Activated CD8-positive, alpha-beta memory T cell treated with anti-CD3 and anti-CD28 coated beads, Interleukin-2, amount 50 U/mL, for 24 hours (primary cell): ENCODE results near the gene MICB.
"Not testable (repeated sequence)": the region's sequence is repeated elsewhere in the genome, so short reads cannot be mapped to it uniquely, and the experiment has no call there.

Experiments used
- DNase-seq: peaks from one replicate; pipeline ENCODE4 v3.0.0-alpha.2; 2020; ENCODE audit errors: extremely low read depth

Gene MICB

DNA sequence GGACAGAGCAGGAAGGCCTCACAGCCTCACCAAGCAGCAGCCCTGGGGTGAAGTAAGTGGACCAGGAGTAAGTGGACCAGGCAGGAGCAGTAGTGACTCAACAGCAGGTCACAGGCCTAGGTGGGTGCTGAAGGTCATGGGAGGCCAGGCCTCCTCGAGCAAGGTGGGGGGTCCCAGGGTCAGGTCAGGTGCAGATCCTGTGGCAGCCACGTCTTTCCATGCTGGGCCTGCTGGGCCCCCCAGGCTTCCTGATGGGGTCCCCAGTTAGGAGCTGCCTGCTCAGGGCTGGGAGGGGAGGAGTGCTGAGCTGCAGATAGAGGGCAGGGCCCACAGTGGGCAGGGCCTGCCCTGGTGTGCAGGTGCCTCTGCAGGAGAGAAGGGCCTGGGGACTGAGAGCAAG lies 11.1 kb downstream of the MICB start:
- not testable (repeated sequence) for DNase-seq

DNA sequence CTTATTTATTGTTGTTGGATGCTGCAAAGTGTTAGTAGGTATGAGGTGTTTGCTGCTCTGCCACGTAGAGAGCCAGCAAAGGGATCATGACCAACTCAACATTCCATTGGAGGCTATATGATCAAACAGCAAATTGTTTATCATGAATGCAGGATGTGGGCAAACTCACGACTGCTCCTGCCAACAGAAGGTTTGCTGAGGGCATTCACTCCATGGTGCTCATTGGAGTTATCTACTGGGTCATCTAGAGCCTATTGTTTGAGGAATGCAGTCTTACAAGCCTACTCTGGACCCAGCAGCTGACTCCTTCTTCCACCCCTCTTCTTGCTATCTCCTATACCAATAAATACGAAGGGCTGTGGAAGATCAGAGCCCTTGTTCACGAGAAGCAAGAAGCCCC lies 12.1 kb downstream of the MICB start:
- DNase-seq: no peak

DNA sequence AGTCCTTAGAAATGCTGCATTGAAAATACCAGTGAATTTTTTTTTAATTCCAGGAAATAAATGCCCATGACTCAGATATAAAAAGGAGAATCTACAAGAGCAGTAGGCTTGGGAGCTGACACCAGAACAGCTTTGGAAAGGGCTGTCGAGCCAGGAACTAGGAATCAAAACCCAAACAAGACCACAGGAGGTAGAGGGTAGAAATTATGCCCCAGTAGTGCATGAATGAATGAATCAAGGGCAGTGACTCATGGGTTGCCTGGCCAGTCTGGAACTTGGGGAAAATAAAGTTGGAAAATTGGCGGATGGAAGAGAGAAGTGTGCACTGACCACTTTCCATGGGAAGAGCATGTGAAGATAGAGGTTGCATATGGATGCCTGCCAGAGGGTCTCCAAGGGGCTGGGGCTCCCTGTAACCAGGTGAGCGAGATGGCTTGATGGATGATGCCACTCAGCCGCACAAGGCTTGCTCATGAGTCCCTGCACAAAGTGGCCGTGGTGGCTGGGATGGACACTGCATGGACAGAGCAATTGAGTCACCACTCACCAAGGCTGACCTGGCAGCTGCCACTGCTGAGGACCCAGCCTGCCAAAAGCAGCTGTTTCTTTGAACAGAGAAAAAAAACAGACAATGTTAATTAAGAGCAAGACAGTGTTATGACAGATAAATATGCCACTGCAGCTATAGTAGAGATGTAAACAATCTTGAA lies 15.7 kb downstream of the MICB start:
- no peak for DNase-seq

DNA sequence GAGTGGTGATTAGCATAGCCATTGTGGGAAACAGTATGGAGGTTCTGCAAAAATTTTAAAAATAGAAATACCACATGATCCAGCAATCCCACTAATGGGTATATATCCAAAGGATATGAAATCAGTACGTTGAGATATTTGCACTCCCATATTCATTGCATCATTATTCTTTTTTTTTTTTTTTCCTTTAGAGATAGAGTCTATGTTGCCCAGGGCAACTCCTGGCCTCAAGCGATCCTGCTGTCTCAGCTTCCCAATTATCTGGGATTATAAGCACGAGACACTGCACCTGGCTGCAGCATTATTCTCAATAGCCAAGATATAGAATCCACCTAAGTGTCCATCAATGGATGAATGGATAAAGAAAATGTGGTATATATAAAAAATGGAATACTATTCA lies 23.9 kb downstream of the MICB start:
- no peak for DNase-seq

DNA sequence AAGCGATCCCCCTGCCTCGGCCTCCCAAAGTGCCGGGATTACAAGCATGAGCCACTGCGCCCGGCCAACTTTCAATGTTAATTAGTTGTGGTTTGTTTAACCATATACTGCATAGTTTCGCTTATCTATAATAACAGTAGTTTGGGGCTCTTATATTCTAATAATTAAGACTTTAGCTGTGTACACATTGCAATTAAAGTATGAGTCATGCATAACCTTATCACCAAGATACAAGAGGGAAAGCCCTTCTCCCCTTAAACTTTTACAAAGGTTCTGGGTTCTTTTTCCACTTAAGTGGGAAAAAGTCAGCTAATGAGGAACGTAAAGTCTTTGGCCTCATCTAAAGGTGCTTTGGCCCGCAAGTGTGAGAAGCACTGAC lies 27.6 kb downstream of the MICB start:
- DNase-seq: no peak

DNA sequence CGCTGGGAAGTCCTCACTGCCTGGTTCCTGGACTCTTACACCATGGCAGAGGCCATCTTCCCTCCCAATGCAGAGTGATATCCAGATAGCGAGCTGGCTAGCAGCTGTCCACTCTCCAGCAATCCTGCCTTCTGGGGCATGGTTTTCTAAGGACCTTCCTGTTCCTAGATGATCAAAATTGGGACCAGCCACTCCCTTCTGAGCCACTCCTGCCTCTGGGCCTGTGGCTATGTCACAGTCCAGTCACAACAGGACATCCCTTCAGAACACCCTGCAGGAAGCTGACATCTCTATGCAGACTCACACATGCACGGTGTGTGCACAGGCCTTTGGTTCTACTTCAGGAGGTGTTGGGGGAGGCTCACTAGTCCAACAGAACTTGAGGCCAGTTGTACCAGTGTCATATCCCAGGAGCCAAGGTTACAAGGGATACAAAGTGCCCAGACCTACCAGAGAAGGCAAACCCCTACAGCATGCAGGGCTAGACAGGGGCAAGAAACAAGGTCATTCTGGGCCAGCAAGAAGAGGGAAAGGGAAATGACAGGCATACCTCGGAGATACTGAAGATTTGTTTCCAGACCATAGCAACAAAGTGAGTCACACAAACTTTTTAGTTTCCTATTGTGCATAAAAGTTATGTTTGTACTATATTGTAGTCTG lies 28.1 kb downstream of the MICB start:
- no peak for DNase-seq

DNA sequence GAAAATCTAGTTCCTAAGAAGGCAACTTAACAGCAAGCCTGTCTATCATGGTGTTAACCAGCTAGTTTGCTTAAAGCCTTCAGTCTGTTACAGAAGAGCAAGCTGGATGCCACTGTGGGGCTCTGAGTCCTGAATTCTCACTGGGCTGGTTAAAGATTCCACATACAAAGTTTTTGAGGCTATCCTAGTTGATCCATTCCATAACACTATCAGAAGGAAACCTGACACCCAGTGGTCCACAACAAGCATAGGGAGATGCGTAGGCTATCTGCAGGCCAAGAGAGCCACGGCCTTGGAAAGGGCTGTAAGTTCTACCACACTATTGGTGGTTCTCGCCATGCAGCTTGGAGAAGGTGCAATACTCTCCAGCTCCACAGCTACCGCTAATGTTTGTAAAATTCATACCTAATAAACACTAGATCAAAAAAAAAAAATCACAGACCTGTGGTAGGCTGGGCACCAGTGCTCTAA lies 30.4 kb downstream of the MICB start:
- no peak for DNase-seq

DNA sequence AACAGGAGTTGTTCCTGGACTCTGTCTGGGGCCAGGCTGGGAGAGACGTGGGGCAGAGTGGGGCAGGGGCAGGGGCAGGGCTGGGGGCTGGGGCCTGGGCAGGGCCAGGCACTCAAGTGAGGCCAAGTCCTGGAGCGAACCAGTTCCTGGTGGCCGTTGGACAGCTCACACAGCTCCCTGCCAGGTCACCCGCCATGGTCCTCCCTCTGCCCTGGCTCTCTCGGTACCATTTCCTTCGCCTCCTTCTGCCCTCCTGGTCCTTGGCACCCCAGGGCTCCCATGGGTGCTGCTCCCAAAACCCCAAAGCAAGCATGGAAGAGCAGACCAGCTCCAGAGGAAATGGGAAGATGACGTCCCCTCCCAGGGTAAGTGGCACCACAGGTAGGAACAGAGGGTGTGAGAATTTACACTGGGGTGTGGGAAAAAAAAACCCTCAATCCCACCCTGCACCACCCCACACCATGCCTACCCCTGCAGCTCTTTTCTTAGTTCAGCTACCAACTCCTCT lies 30.9 kb downstream of the MICB start, which contains the start of gene MCCD1:
Gene MCCD1, plus strand, starts transcription at position 142 of the 508 bp plus-strand sequence. Its CDS starts 53 bp downstream, at position 195.
- DNase-seq: no peak

DNA sequence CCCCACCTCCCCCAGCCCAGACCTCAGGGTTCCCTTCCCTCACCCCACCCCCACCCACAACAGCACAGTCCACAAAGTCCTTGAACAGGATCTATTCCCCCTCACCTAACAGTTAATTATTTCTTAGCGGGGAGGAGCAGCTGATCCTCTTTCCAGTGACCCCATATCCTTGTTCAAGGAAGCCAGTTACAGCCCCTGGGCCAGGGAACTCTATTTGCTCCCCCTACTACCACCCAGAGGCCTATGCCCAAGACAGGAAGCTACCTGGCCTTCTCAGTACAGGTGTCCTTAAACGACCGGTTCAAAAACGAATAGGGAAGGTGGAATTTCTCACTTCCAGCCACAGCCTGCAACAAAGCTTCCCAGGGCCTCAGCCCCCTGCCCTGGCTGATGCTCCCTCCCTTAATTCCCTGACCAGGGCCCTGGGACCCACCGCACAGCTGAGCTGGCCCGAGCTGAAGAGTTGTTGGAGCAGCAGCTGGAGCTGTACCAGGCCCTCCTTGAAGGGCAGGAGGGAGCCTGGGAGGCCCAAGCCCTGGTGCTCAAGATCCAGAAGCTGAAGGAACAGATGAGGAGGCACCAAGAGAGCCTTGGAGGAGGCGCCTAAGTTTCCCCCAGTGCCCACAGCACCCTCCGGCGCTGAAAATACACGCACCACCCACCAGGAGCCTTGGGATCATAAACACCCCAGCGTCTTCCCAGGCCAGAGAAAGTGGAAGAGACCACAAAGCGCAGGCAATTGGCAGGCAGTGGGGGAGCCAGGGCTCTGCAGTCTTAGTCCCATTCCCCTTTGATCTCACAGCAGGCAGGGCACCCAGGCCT lies 31.6 kb downstream of the MICB start:
- DNase-seq: no peak

DNA sequence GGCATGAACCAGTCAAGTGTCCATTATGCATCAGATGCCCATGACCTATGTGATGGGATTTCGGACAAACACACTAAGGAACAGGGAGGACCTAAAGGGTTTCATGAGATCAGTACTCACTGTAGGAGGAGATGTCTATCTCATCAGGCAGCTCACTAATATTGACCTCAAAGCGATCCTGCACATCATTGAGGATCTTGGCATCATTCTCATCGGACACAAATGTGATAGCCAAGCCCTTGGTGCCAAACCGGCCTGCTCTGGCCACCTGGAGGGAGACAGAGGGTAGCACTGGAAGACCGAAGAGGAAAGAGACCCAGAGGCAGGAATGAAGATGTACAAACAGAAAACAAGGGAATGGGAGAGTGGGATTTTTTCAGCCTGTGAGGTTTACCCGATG lies 32.7 kb downstream of the MICB start:
- DNase-seq: no peak

DNA sequence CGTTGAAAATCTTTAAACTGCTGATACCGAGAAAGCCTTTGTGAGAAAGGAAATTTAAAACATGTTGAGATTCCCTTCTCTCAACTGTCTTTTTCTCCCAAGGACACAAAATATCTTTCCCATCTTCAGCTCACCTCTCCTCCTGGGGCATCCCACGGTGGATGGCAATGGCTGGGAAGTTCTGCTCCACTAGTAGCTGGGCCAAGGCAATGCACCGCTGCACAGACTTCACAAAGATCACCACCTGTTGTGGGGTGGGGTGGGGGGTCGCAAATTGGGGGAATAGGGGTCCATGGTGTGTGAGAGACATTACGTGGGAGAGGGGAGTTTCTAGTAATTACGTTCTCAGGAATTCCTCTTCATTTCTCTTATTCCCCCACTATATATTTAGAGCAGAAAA lies 33.2 kb downstream of the MICB start:
- no peak for DNase-seq

DNA sequence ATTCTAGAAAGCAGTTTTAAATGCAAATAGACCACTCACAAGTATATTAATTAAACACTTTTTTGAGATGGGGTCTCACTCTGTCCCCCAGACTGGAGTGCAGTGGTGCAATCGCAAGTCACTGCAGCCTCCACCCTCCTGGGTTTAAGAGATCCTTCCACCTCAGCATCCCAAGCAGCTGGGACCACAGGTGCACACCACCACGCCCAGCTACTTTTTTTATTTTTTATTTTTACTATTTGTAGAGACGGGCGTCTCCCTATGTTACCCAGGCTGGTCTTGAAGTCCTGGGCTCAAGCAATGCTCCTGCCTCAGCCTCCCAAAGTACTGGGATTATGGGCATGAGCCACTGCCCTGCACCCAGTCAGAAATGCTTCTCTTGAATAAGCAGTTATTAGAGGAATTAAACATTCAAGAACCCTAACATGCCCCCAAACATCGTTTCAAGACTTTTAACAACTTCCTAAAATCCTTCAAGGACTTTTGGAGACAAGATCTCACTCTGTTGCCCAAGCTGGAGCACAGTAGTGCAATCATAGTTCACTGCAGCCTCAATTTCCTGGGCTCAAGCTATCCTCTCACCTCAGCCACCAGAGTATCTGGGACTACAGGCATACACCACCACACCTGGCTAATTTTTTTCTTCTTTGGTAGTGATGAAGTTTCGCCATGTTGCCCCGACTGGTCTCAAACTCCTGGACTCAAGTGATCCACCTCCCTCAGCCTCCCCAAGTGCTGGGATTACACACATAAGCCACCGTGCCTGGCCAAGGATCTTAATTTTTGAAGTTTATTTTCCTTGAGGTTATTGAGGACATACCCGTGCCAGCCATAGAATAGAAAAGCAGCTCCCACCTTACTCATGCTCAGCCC lies 34.1 kb downstream of the MICB start:
- no peak for DNase-seq

DNA sequence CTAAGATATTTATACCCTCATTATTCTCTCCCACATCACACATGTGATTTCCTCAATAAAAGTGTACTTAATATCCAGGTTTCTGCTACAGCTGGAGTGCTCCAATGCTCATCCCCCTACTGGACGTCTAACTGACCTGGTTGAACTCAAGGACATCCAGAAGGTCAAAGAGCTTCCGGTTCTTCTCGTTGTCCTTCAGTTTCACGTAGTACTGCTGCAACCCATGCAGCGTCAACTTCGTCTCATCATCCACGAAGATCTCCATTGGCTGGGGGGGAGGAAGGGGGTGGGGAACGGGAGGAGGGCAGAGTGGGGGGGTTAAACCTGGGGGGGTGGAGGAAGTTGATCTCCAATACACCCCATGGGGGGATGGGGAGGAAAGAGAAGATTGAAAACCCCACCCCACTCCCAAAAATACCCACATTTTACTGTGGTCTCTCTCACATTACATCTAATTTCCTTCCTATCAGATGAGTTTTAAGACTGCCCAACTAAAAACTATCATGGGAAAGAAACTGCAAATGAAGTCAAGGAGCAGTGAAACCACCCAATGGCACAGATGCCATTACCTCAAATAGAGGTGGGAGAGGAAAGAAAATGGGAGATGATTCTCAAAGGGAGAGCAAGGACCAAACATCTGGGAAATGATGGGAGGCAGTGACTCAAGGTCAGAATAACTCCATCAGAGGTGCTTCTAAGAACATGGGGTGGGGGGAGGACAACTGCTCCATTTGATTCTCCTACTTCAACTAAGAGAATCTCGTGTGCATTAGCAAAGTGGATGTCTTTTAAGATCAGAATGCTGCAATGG lies 34.9 kb downstream of the MICB start:
- no peak for DNase-seq

DNA sequence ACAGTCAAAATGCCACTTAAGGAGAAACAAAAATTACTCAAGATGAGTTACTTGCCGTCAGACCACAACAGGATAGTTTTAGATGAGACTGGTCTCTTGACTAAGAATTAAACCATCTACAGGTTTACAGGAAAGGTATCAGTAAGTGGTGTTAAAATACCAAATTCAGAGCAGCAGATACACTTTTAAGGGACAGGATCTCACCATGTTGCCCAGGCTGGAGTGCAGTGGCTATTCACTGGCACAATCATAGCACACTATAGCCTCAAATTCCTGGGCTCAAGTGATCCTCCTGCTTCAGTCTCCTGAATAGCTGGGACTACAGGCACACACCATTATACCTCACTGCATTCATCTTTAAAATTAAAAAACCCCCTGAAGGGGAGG lies 35.5 kb downstream of the MICB start:
- no peak for DNase-seq

DNA sequence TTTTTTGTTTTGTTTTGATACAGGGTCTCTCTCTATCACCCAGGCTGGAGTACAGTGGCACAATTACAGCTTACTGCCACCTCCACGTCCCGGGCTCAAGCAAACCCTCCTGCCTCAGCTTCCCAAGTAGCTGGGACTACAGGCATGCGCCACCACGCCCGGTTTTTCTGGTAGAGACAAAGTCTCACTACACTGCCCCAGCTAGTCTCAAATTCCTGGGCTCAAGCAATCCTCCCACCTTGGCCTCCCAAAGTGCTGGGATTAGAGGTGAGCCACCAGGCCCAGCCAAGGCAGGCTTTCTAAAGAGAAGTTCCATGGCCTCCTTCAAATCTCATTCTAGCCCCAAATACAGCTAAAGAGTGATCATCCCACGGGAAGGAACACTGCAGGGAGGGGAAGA lies 36.1 kb downstream of the MICB start:
- DNase-seq: no peak

DNA sequence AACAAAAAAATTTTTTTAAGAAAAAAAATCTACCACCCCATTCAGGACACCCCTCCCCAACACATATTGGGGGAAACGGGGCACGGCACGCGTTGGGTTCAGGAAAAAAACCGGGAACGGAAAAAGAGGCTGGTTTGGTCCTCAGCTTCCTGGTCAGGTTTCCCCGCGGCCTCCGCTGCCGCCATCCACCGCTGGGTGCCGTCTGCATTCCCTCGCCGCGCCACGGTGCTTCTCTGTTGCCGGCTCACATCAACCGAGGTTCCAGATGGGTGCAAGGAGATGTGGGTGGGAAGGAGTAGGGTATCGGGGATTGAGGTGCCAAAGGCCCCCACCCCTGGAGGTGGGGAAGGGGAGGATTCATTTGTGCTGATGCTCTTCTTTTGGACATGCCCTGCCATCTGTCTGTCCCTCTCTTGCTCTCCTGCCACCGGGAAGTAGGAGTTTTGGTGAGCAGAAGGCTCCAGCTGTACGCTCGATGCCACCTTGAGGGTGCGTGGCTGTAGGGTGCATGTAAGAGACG lies 36.6 kb downstream of the MICB start:
- DNase-seq: no peak

DNA sequence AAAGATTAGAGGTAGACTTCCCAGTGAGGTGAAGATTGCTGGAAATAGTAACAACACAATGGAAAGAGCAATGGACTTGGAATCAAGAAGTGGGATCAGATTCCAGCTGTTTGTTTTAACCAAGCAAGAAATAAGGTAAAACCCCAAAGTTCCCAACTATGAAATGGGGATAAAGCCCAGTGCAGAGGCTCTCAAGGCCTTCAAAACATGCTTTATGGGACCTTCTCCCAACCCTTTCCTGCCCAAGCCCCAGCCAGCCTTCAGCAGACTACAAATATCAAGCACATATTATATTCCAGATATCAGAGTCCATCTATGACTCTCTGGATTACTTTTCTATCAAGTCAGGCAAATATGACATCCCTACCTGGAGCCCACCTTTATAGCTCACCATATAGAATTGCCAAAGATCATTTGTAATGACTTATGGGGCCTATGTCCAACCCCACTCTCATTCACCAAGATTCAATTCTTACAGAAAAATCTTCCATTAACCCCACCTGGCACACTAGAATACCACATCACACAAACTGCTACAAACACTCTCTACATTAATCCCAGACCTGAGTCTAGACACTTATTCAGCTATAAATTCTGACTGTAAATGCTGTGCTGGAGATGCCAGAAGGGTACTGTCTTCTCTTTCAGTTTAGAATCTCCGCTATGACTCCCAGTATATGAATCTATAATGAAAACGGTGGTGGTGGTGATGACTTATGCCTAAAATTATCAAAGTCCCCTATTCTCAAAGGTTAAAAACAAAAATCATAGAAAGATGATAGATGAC lies 37.8 kb downstream of the MICB start:
- DNase-seq: no peak

DNA sequence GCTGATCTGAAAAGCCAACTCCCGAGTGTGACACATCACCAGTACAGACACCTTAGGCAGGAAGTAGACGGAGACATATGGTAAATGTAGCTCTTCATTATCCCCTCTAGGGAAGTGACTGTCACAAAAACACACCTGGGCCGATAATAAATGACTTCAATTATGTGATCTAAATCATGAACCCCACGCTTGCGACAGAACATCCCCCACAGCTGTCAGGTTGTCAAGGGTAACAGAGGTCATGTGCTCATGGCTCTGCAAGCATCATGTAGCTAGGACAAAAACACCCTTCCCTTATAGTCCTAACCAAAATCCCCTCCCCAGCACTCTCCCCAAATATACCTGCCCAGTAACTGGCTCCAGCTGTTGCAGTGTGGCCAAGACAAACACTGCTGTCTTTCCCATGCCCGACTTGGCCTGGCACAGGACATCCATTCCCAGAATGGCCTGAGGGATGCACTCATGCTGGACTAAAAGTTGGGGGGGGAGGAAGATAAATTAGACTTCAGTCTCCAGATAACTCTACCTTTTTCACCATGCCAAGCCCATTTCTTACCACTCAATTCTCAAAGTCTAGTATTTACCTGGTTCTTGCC lies 41.0 kb downstream of the MICB start:
- no peak for DNase-seq

DNA sequence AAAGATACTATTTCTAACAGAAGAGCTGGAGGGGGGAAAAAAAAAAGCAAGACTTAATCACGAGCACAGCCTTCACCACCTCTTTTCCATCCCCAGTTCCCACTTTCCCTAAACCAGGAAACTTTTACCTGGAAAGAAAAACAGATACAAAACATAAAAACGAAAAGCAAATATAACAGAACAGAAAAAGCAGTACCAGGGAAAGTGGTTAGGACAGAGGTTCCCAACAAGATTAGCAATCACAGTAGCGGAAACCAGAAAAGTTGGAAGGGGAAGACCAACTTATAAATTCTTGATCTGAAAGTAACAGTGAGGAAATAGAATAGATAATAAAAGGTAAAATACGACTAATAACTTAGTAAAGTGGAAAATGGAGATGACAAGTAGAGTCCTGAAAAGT lies 42.7 kb downstream of the MICB start:
- no peak for DNase-seq
